HepG2 (cell line): ENCODE measurements around the gene INTS12. TPM values are rescaled to one million over a fixed set of nuclear protein-coding genes. Genes with fewer than 3 reads are reported as not detected.

ENCODE experiments used
- ATAC-seq: fragments of 200-7000 bp; cut with Tn5 transposase; 3 replicates; pipeline ENCODE4 v1.9.1; 2020; ENCODE audit warnings: mild to moderate bottlenecking, moderate library complexity
- BruUV-seq: library from RNA; stranded (reverse); fragments of 400-500 nt; replicated peaks from 2 replicates; lab custom pipeline; 2021; lab: Mats Ljungman, UMichigan
- CTCF ChIA-PET: fragments of 300-600 bp; formaldehyde crosslinking; extraction: SDS; loops from one replicate; lab custom pipeline; 2021; ENCODE audit warnings: low total read pairs, inconsistent platforms, low intra/inter-chr PET ratio; lab: Yijun Ruan, JAX
- POLR2A ChIA-PET: fragments of 350-600 bp; sonication (Branson Sonifier 250); formaldehyde crosslinking; loops from one replicate; lab custom pipeline; 2020; ENCODE audit warnings: antibody characterized with exemption, inconsistent platforms; lab: Yijun Ruan, JAX
- DNase-seq: peaks from one replicate; pipeline ENCODE4 v3.0.0-alpha.2; 2015; ENCODE audit warnings: low spot score
- FAIRE-seq: peaks from 3 replicates; lab custom pipeline; 2011; peaks lifted over from hg19 to GRCh38; lab: Jason Lieb, UNC
- H2AFZ ChIP-seq: one replicate; pipeline ENCODE4 v1.6.1; 2011; ENCODE audit warnings: low read length, inconsistent platforms
- H3K27ac ChIP-seq: fragments of 300-600 bp; 3 replicates; pipeline ENCODE4 v1.8.0; 2011; ENCODE audit warnings: mixed run types, mild to moderate bottlenecking, mixed read lengths, low read length, inconsistent platforms; ENCODE audit not compliant: insufficient read depth; ENCODE audit errors: extremely low read length
- H3K27me3 ChIP-seq, 2 experiments: fragments of 200-600 bp in 1 of 2; 2 replicates in 1 of 2; 3 replicates in 1 of 2; pipeline versions ENCODE4 v1.6.0 to v1.8.0; 2011; ENCODE audit warnings: low read length in 2 of 2, mild to moderate bottlenecking in 2 of 2, moderate library complexity in 2 of 2, inconsistent platforms in 1 of 2; ENCODE audit not compliant: insufficient read depth in 2 of 2, control insufficient read depth in 1 of 2
- H3K36me3 ChIP-seq, 2 experiments: fragments of 200-600 bp in 1 of 2; replicated peaks in 1 of 2; 2 replicates in 1 of 2; 3 replicates in 1 of 2; pipeline versions ENCODE4 v1.5.1 to v1.8.0; 2011; ENCODE audit warnings: low read length in 2 of 2, inconsistent platforms in 1 of 2; ENCODE audit not compliant: insufficient read depth in 2 of 2, control insufficient read depth in 1 of 2
- H3K4me1 ChIP-seq: 2 replicates; pipeline ENCODE4 v1.5.1; 2012; ENCODE audit warnings: low read length, inconsistent platforms; ENCODE audit not compliant: insufficient read depth
- H3K4me2 ChIP-seq: 2 replicates; pipeline ENCODE4 v1.6.0; 2011; ENCODE audit warnings: low read depth, low read length, inconsistent platforms
- H3K4me3 ChIP-seq, 3 experiments: fragments of 200-600 bp in 1 of 3; sonication (generic), shearing (Covaris generic) in 1 of 3; replicated peaks in 1 of 3; 2 replicates each; pipeline ENCODE4 v1.5.1; 2011 to 2016; ENCODE audit warnings: low read length in 3 of 3, inconsistent platforms in 2 of 3, low read depth in 2 of 3, mild to moderate bottlenecking in 2 of 3, control low read depth in 1 of 3, mixed read lengths in 1 of 3; ENCODE audit not compliant: insufficient read depth in 1 of 3
- H3K79me2 ChIP-seq: one replicate; pipeline ENCODE4 v1.6.1; 2011; ENCODE audit warnings: low read length, inconsistent platforms; ENCODE audit not compliant: insufficient read depth
- H3K9ac ChIP-seq: 2 replicates; pipeline ENCODE4 v1.6.0; 2011; ENCODE audit warnings: mild to moderate bottlenecking, low read depth, low read length, inconsistent platforms; ENCODE audit not compliant: insufficient read depth
- H3K9me3 ChIP-seq: 2 replicates; pipeline ENCODE4 v1.5.1; 2012; ENCODE audit warnings: mild to moderate bottlenecking, low read length
- H4K20me1 ChIP-seq: 2 replicates; pipeline ENCODE4 v1.6.0; 2011; ENCODE audit warnings: inconsistent platforms, mild to moderate bottlenecking, low read length, moderate library complexity; ENCODE audit not compliant: insufficient read depth
- AGO1 ChIP-seq: fragments of 200-400 bp; formaldehyde crosslinking; IDR thresholded peaks from 2 replicates; pipeline ENCODE4 v1.6.1; 2017; ENCODE audit warnings: mild to moderate bottlenecking, low read depth, low read length, moderate library complexity; ENCODE audit not compliant: poor library complexity, severe bottlenecking
- FOXA1 ChIP-seq, 2 experiments: fragments of 450-650 bp in 1 of 2; sonication (generic) in 1 of 2; formaldehyde crosslinking in 1 of 2; IDR thresholded peaks; 2 replicates each; pipeline versions ENCODE4 v1.4.0 to v1.6.1; 2016 to 2020; ENCODE audit warnings: missing genetic modification reagents in 1 of 2
- MIER3 ChIP-seq: IDR thresholded peaks from 2 replicates; pipeline ENCODE4 v1.6.1; 2016; ENCODE audit warnings: missing compliant biosample characterization, borderline replicate concordance
- RAD51 ChIP-seq: fragments of 450-650 bp; IDR thresholded peaks from 2 replicates; pipeline ENCODE4 v1.6.1; 2016; ENCODE audit warnings: borderline replicate concordance
- RARG ChIP-seq: sonication (generic); formaldehyde crosslinking; IDR thresholded peaks from 2 replicates; pipeline ENCODE4 v1.4.0; 2020; ENCODE audit warnings: low read depth, mild to moderate bottlenecking, missing genetic modification reagents
- RXRA ChIP-seq: sonication (generic); formaldehyde crosslinking; IDR thresholded peaks from 2 replicates; pipeline ENCODE4 v1.5.1; 2020; ENCODE audit warnings: missing genetic modification reagents
- THAP11 ChIP-seq: IDR thresholded peaks from 2 replicates; pipeline ENCODE4 v1.6.1; 2016; ENCODE audit warnings: missing biosample characterization, missing genetic modification reagents
- YY1 ChIP-seq: IDR thresholded peaks from 2 replicates; pipeline ENCODE4 v1.6.1; 2011; ENCODE audit warnings: low read length, low read depth, moderate library complexity, mild to moderate bottlenecking; ENCODE audit not compliant: insufficient read depth, insufficient replicate concordance
- ZNF501 ChIP-seq: sonication (generic); formaldehyde crosslinking; IDR thresholded peaks from 2 replicates; pipeline ENCODE4 v1.5.1; 2020; ENCODE audit warnings: mild to moderate bottlenecking, moderate library complexity, missing genetic modification reagents
- ZNF660 ChIP-seq: sonication (generic); formaldehyde crosslinking; IDR thresholded peaks from 2 replicates; pipeline ENCODE4 v1.5.1; 2020; ENCODE audit warnings: mild to moderate bottlenecking, low read depth, missing genetic modification reagents, borderline replicate concordance
- ZNF7 ChIP-seq: IDR thresholded peaks from 2 replicates; pipeline ENCODE4 v1.6.1; 2016; ENCODE audit warnings: missing biosample characterization, missing genetic modification reagents
- WGBS: methylation state at CpG from one replicate; pipeline ENCODE4 v1.1.6; 2017; ENCODE audit warnings: low lambda C conversion rate; 5-methylcytosine and 5-hydroxymethylcytosine counted together
- in situ Hi-C: cut with HindIII; loops from 2 replicates; pipeline ENCODE4 v1.10.0; 2017; ENCODE audit warnings: low pct_unique_long_range_greater_than_20kb; ENCODE audit not compliant: extremely low pct_ligation_motif_present
- intact Hi-C: fragments of 100-400 bp; cut with micrococcal nuclease; formaldehyde crosslinking; loops from one replicate; pipeline ENCODE4 v1.10.0; 2022; ENCODE audit not compliant: unreplicated experiment
- polyA plus RNA-seq, 8 experiments: library from polyadenylated mRNA; depleted of rRNA in 3 of 8; stranded (reverse) in 7 of 8; unstranded in 1 of 8; fragments of >200 nt; fragmentation: Illumina TruSeq in 4 of 8; extraction: Trizol in 4 of 8; gene quantifications; 2 replicates each; pipeline versions ENCODE4 v1.2.1 to v1.2.3, GENCODE V29; 2011 to 2016; ENCODE audit warnings: low read depth in 4 of 8, missing spikeins in 1 of 8, mixed read lengths in 1 of 8; ENCODE audit not compliant: insufficient read depth in 1 of 8
- total RNA-seq, 5 experiments: library from RNA; depleted of rRNA; stranded (reverse); fragments of >200 nt; fragmentation: Illumina TruSeq; extraction: Trizol; gene quantifications; 2 replicates each; pipeline ENCODE4 v1.2.3, GENCODE V29; 2016; ENCODE audit warnings: low read depth in 1 of 5
- TF ChIP-seq, protein P1 (sequence below): sonication (generic); formaldehyde crosslinking; IDR thresholded peaks from 2 replicates; pipeline ENCODE4 v1.9.0; 2022; ENCODE audit warnings: low read depth, missing genetic modification reagents
- TF ChIP-seq, protein P2 (sequence below): fragments of 450-650 bp; IDR thresholded peaks from 2 replicates; pipeline ENCODE4 v1.6.1; 2017; ENCODE audit warnings: mild to moderate bottlenecking
- TF ChIP-seq, protein P3 (sequence below): sonication (generic); formaldehyde crosslinking; IDR thresholded peaks from 2 replicates; pipeline ENCODE4 v1.4.0; 2020; ENCODE audit warnings: mild to moderate bottlenecking, missing genetic modification reagents

INTS12 gene
- total and polyA plus RNA-seq, 2 of the 13 experiments (the other 11 are each of a cell fraction or from before 2014, with no cell fraction given), result 20.2 to 21.1 TPM

DNA sequence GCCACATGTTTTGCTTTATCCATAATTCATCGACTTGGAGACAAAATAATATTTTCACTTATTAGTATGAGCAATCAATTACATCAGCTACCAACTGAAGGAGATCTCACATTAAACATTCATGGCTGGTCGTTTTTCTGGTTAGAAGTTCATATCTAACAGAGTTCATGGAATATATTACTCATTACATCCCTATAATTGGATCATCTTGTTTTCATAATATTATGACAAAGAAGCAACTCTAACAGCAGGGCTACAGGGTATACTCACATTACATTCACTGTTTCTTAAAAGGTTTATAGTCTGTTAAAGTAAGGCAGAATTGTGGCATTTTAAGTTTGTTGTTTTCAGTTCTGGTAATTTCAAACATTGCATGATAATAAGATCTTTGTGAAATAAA is 33.1 kb upstream of the INTS12 start:
- H3K4me1 ChIP-seq, result no peaks in the 10 kb centered on the region
- no peaks in the 10 kb centered on the region; a peak in 1 of 5 replicates for H3K36me3 ChIP-seq
- no peak for ATAC-seq
- no peak overlapping the region for H3K4me2 ChIP-seq
- intact Hi-C loops, result no loop called here
- POLR2A ChIA-PET, result no interaction called here
- 79% methylated on average over 2 of the region's 2 CpGs for WGBS
- H3K9ac ChIP-seq, result no peak overlapping the region
- no peak overlapping the region for H2AFZ ChIP-seq
- no TSS peak for BruUV-seq
- H3K4me3 ChIP-seq, result no peak overlapping the region
- no peaks in the 10 kb centered on the region for H3K79me2 ChIP-seq
- DNase-seq, result no peak
- no peak overlapping the region for H3K27ac ChIP-seq
- CTCF ChIA-PET, result no interaction called here
- no peaks in the 10 kb centered on the region for H4K20me1 ChIP-seq
- no peak for FAIRE-seq
- peaks cover 9% of the 10 kb centered on the region for H3K9me3 ChIP-seq
- in situ Hi-C loops, result no loop called here
- H3K27me3 ChIP-seq, result no peaks in the 10 kb centered on the region
- TF ChIP-seq RXRA (no peak), MIER3 (CRISPR knock-in tag) (no peak), ZNF7 (CRISPR knock-in tag) (no peak), FOXA1 (IDR thresholded peaks at IDR 0.05) (no peak), FOXA1 (CRISPR knock-in tag; IDR thresholded peaks at IDR 0.05) (no peak), YY1 (no peak), ZNF501 (CRISPR knock-in tag) (no peak), ZNF660 (CRISPR knock-in tag) (no peak), RAD51 (no peak), RARG (CRISPR knock-in tag) (no peak), AGO1 (no peak), THAP11 (CRISPR knock-in tag) (no peak)
- TF ChIP-seq, protein P1, sequence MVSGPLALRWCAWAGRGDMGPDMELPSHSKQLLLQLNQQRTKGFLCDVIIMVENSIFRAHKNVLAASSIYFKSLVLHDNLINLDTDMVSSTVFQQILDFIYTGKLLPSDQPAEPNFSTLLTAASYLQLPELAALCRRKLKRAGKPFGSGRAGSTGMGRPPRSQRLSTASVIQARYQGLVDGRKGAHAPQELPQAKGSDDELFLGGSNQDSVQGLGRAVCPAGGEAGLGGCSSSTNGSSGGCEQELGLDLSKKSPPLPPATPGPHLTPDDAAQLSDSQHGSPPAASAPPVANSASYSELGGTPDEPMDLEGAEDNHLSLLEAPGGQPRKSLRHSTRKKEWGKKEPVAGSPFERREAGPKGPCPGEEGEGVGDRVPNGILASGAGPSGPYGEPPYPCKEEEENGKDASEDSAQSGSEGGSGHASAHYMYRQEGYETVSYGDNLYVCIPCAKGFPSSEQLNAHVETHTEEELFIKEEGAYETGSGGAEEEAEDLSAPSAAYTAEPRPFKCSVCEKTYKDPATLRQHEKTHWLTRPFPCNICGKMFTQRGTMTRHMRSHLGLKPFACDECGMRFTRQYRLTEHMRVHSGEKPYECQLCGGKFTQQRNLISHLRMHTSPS (CRISPR knock-in tag), result no peak
- TF ChIP-seq, protein P2, sequence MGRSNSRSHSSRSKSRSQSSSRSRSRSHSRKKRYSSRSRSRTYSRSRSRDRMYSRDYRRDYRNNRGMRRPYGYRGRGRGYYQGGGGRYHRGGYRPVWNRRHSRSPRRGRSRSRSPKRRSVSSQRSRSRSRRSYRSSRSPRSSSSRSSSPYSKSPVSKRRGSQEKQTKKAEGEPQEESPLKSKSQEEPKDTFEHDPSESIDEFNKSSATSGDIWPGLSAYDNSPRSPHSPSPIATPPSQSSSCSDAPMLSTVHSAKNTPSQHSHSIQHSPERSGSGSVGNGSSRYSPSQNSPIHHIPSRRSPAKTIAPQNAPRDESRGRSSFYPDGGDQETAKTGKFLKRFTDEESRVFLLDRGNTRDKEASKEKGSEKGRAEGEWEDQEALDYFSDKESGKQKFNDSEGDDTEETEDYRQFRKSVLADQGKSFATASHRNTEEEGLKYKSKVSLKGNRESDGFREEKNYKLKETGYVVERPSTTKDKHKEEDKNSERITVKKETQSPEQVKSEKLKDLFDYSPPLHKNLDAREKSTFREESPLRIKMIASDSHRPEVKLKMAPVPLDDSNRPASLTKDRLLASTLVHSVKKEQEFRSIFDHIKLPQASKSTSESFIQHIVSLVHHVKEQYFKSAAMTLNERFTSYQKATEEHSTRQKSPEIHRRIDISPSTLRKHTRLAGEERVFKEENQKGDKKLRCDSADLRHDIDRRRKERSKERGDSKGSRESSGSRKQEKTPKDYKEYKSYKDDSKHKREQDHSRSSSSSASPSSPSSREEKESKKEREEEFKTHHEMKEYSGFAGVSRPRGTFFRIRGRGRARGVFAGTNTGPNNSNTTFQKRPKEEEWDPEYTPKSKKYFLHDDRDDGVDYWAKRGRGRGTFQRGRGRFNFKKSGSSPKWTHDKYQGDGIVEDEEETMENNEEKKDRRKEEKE, result no peak
- TF ChIP-seq, protein P3, sequence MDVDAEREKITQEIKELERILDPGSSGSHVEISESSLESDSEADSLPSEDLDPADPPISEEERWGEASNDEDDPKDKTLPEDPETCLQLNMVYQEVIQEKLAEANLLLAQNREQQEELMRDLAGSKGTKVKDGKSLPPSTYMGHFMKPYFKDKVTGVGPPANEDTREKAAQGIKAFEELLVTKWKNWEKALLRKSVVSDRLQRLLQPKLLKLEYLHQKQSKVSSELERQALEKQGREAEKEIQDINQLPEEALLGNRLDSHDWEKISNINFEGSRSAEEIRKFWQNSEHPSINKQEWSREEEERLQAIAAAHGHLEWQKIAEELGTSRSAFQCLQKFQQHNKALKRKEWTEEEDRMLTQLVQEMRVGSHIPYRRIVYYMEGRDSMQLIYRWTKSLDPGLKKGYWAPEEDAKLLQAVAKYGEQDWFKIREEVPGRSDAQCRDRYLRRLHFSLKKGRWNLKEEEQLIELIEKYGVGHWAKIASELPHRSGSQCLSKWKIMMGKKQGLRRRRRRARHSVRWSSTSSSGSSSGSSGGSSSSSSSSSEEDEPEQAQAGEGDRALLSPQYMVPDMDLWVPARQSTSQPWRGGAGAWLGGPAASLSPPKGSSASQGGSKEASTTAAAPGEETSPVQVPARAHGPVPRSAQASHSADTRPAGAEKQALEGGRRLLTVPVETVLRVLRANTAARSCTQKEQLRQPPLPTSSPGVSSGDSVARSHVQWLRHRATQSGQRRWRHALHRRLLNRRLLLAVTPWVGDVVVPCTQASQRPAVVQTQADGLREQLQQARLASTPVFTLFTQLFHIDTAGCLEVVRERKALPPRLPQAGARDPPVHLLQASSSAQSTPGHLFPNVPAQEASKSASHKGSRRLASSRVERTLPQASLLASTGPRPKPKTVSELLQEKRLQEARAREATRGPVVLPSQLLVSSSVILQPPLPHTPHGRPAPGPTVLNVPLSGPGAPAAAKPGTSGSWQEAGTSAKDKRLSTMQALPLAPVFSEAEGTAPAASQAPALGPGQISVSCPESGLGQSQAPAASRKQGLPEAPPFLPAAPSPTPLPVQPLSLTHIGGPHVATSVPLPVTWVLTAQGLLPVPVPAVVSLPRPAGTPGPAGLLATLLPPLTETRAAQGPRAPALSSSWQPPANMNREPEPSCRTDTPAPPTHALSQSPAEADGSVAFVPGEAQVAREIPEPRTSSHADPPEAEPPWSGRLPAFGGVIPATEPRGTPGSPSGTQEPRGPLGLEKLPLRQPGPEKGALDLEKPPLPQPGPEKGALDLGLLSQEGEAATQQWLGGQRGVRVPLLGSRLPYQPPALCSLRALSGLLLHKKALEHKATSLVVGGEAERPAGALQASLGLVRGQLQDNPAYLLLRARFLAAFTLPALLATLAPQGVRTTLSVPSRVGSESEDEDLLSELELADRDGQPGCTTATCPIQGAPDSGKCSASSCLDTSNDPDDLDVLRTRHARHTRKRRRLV (CRISPR knock-in tag), result no peak
